ENCODE measurements around the gene NSG1. TPM values are rescaled to one million over a fixed set of nuclear protein-coding genes. Genes with fewer than 3 reads are reported as not detected.

NSG1 gene
- total and polyA plus RNA-seq, 2 of the 13 experiments (the other 11 are each of a cell fraction or from before 2014, with no cell fraction given): not detected

DNA sequence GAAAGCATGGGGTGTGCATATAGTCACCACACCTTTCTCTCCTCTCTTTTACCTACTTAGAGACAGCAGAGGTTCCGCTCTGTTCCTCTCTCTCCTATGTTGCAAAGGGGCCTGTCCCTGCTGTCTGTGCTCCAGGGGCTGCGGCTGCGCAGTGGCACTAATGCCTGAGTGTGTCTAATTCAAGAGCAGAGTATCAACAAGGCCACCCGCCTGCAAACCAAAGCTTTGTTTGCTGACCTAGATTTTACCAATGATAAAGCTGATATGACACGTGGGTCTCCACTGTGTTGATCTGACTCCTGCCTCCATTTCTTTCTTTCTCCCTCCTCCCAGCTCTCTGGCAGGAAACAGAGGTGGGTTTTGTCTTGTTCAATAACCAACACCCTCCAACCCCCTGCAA lies 74.9 kb downstream of the NSG1 start (continued):
- TF ChIP-seq, protein P1, sequence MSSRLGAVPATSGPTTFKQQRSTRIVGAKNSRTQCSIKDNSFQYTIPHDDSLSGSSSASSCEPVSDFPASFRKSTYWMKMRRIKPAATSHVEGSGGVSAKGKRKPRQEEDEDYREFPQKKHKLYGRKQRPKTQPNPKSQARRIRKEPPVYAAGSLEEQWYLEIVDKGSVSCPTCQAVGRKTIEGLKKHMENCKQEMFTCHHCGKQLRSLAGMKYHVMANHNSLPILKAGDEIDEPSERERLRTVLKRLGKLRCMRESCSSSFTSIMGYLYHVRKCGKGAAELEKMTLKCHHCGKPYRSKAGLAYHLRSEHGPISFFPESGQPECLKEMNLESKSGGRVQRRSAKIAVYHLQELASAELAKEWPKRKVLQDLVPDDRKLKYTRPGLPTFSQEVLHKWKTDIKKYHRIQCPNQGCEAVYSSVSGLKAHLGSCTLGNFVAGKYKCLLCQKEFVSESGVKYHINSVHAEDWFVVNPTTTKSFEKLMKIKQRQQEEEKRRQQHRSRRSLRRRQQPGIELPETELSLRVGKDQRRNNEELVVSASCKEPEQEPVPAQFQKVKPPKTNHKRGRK (CRISPR knock-in tag; IDR thresholded peaks at IDR 0.05): no peak
- TF ChIP-seq, protein P2, sequence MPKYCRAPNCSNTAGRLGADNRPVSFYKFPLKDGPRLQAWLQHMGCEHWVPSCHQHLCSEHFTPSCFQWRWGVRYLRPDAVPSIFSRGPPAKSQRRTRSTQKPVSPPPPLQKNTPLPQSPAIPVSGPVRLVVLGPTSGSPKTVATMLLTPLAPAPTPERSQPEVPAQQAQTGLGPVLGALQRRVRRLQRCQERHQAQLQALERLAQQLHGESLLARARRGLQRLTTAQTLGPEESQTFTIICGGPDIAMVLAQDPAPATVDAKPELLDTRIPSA (CRISPR knock-in tag; IDR thresholded peaks at IDR 0.05; ENCODE audit: borderline replicate concordance): no peak
- TF ChIP-seq ZNF350 (CRISPR knock-in tag; IDR thresholded peaks at IDR 0.05; ENCODE audit: borderline replicate concordance, low read depth): peak; percentile 31; the same call in 1 of the 2 replicates
- TF ChIP-seq, protein P3, sequence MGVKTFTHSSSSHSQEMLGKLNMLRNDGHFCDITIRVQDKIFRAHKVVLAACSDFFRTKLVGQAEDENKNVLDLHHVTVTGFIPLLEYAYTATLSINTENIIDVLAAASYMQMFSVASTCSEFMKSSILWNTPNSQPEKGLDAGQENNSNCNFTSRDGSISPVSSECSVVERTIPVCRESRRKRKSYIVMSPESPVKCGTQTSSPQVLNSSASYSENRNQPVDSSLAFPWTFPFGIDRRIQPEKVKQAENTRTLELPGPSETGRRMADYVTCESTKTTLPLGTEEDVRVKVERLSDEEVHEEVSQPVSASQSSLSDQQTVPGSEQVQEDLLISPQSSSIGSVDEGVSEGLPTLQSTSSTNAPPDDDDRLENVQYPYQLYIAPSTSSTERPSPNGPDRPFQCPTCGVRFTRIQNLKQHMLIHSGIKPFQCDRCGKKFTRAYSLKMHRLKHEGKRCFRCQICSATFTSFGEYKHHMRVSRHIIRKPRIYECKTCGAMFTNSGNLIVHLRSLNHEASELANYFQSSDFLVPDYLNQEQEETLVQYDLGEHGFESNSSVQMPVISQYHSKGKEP (CRISPR knock-in tag; IDR thresholded peaks at IDR 0.05): no peak
- no peak for TF ChIP-seq PRMT3 (CRISPR knock-in tag; IDR thresholded peaks at IDR 0.05; ENCODE audit: borderline replicate concordance, low read depth)
- TF ChIP-seq ZNF101 (CRISPR knock-in tag; IDR thresholded peaks at IDR 0.05; ENCODE audit: borderline replicate concordance, low read depth): no peak
- TF ChIP-seq KAT8 (CRISPR knock-in tag; IDR thresholded peaks at IDR 0.05): peak; percentile 59; the same call in 1 of the 2 replicates
- no peak for TF ChIP-seq RORA (CRISPR knock-in tag; IDR thresholded peaks at IDR 0.05)
- peak; percentile 73 for TF ChIP-seq PPARG (CRISPR knock-in tag; conservative IDR thresholded peaks at IDR 0.05)
- no peak for TF ChIP-seq RFX1 (IDR thresholded peaks at IDR 0.05)
- TF ChIP-seq PTBP1 (IDR thresholded peaks at IDR 0.05; ENCODE audit: low read depth, low read length, poor library complexity, severe bottlenecking): no peak
- TF ChIP-seq, protein P4, sequence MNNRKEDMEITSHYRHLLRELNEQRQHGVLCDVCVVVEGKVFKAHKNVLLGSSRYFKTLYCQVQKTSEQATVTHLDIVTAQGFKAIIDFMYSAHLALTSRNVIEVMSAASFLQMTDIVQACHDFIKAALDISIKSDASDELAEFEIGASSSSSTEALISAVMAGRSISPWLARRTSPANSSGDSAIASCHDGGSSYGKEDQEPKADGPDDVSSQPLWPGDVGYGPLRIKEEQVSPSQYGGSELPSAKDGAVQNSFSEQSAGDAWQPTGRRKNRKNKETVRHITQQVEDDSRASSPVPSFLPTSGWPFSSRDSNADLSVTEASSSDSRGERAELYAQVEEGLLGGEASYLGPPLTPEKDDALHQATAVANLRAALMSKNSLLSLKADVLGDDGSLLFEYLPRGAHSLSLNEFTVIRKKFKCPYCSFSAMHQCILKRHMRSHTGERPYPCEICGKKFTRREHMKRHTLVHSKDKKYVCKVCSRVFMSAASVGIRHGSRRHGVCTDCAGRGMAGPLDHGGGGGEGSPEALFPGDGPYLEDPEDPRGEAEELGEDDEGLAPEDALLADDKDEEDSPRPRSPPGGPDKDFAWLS (CRISPR knock-in tag; IDR thresholded peaks at IDR 0.05; ENCODE audit: borderline replicate concordance): no peak
- no peak for TF ChIP-seq ZSCAN21 (CRISPR knock-in tag; IDR thresholded peaks at IDR 0.05; ENCODE audit: borderline replicate concordance)
- TF ChIP-seq, protein P5, sequence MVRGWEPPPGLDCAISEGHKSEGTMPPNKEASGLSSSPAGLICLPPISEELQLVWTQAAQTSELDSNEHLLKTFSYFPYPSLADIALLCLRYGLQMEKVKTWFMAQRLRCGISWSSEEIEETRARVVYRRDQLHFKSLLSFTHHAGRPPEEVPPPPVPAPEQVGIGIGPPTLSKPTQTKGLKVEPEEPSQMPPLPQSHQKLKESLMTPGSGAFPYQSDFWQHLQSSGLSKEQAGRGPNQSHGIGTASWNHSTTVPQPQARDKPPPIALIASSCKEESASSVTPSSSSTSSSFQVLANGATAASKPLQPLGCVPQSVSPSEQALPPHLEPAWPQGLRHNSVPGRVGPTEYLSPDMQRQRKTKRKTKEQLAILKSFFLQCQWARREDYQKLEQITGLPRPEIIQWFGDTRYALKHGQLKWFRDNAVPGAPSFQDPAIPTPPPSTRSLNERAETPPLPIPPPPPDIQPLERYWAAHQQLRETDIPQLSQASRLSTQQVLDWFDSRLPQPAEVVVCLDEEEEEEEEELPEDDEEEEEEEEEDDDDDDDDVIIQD (CRISPR knock-in tag; IDR thresholded peaks at IDR 0.05; ENCODE audit: low read depth): 0 out of 2 replicates have a peak, but pooled peaks have one; percentile 11
- peak; percentile 44; the same call in 1 of the 2 replicates for TF ChIP-seq ZMYM4 (CRISPR knock-in tag; IDR thresholded peaks at IDR 0.05)
- peak; percentile 49; the same call in 1 of the 2 replicates for TF ChIP-seq MEF2D (CRISPR knock-in tag; IDR thresholded peaks at IDR 0.05)
- TF ChIP-seq, protein P6, sequence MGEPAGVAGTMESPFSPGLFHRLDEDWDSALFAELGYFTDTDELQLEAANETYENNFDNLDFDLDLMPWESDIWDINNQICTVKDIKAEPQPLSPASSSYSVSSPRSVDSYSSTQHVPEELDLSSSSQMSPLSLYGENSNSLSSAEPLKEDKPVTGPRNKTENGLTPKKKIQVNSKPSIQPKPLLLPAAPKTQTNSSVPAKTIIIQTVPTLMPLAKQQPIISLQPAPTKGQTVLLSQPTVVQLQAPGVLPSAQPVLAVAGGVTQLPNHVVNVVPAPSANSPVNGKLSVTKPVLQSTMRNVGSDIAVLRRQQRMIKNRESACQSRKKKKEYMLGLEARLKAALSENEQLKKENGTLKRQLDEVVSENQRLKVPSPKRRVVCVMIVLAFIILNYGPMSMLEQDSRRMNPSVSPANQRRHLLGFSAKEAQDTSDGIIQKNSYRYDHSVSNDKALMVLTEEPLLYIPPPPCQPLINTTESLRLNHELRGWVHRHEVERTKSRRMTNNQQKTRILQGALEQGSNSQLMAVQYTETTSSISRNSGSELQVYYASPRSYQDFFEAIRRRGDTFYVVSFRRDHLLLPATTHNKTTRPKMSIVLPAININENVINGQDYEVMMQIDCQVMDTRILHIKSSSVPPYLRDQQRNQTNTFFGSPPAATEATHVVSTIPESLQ (CRISPR knock-in tag; conservative IDR thresholded peaks at IDR 0.05): no peak
- TF ChIP-seq ZNF878 (CRISPR knock-in tag; IDR thresholded peaks at IDR 0.05): no peak

All from HepG2 (cell line).